Neural cell (in vitro differentiated cells): ENCODE measurements around the gene TMEM107. TPM values are rescaled to one million over a fixed set of nuclear protein-coding genes. Genes with fewer than 3 reads are reported as not detected.
A peak's percentile ranks its signal among the peaks of the same experiment; 100 is the strongest.

Experiments
- H2AFZ ChIP-seq: fragments of 200-600, 300-800 bp; sonication (generic), shearing (Covaris generic); 2 replicates; pipeline ENCODE4 v1.6.0; 2014; ENCODE audit warnings: low read depth, mild to moderate bottlenecking, antibody characterized with exemption, low read length, moderate library complexity
- H3F3A ChIP-seq: fragments of 200-600 bp; shearing (Covaris generic); 2 replicates; pipeline ENCODE4 v1.6.1; 2016; ENCODE audit warnings: mild to moderate bottlenecking, moderate library complexity, mixed read lengths, antibody characterized with exemption, low read length; ENCODE audit not compliant: insufficient read depth, poor library complexity, severe bottlenecking
- H3K27ac ChIP-seq: fragments of 200-600, 300-800 bp; sonication (generic), shearing (Covaris generic); 2 replicates; pipeline ENCODE4 v1.5.1; 2014; ENCODE audit warnings: mild to moderate bottlenecking, low read length, moderate library complexity
- H3K27me3 ChIP-seq: fragments of 300-800, 200-600 bp; sonication (generic), shearing (Covaris generic); 2 replicates; pipeline ENCODE4 v1.6.0; 2014; ENCODE audit warnings: mild to moderate bottlenecking, low read depth, low read length, moderate library complexity; ENCODE audit not compliant: insufficient read depth
- H3K36me3 ChIP-seq: fragments of 300-800, 200-600 bp; sonication (generic), shearing (Covaris generic); 2 replicates; pipeline ENCODE4 v1.5.1; 2014; ENCODE audit warnings: mild to moderate bottlenecking, antibody characterized with exemption, low read length, moderate library complexity; ENCODE audit not compliant: insufficient read depth
- H3K4me2 ChIP-seq: fragments of 300-800, 200-600 bp; sonication (generic), shearing (Covaris generic); 2 replicates; pipeline ENCODE4 v1.6.0; 2014; ENCODE audit warnings: mild to moderate bottlenecking, low read length
- H3K4me3 ChIP-seq: fragments of 300-800, 200-600 bp; sonication (generic), shearing (Covaris generic); 2 replicates; pipeline ENCODE4 v1.5.1; 2014; ENCODE audit warnings: mild to moderate bottlenecking, low read length, moderate library complexity
- H3K79me2 ChIP-seq: fragments of 200-600 bp; shearing (Covaris generic); replicated peaks from 2 replicates; pipeline ENCODE4 v1.6.0; 2014; ENCODE audit warnings: mild to moderate bottlenecking, low read length, moderate library complexity; ENCODE audit not compliant: insufficient read depth
- H3K9ac ChIP-seq: fragments of 300-800, 200-600 bp; sonication (generic), shearing (Covaris generic); 2 replicates; pipeline ENCODE4 v1.6.1; 2016; ENCODE audit warnings: mild to moderate bottlenecking, low read length, mixed read lengths
- H3K9me2 ChIP-seq: fragments of 200-600 bp; shearing (Covaris generic); 2 replicates; pipeline ENCODE4 v1.6.1; 2016; ENCODE audit warnings: mild to moderate bottlenecking, low read length, mixed read lengths; ENCODE audit not compliant: insufficient read depth
- H3K9me3 ChIP-seq: fragments of 200-600, 300-800 bp; sonication (generic), shearing (Covaris generic); 2 replicates; pipeline ENCODE4 v1.6.1; 2016; ENCODE audit warnings: mild to moderate bottlenecking, mixed run types, low read length, moderate library complexity, mixed read lengths
- H4K20me1 ChIP-seq: fragments of 200-600 bp; shearing (Covaris generic); 2 replicates; pipeline ENCODE4 v1.6.1; 2016; ENCODE audit warnings: mild to moderate bottlenecking, mixed run types; ENCODE audit not compliant: insufficient read depth
- CTCF ChIP-seq: fragments of 450-650 bp; IDR thresholded peaks from 2 replicates; pipeline ENCODE4 v1.5.1; 2014; ENCODE audit warnings: antibody characterized with exemption, mild to moderate bottlenecking, moderate library complexity; ENCODE audit not compliant: poor library complexity, severe bottlenecking
- EP300 ChIP-seq: fragments of 450-650 bp; conservative IDR thresholded peaks from 2 replicates; pipeline ENCODE4 v1.6.1; 2014; ENCODE audit warnings: antibody characterized with exemption, mild to moderate bottlenecking, moderate library complexity; ENCODE audit not compliant: poor library complexity, severe bottlenecking
- EZH2 ChIP-seq: fragments of 200-600, 300-800 bp; shearing (Covaris generic), sonication (generic); IDR thresholded peaks from 2 replicates; pipeline ENCODE4 v1.6.1; 2014; ENCODE audit warnings: antibody characterized with exemption, low read length, borderline replicate concordance, mild to moderate bottlenecking; ENCODE audit not compliant: insufficient read depth, poor library complexity, severe bottlenecking
- MXI1 ChIP-seq: fragments of 450-650 bp; conservative IDR thresholded peaks from 2 replicates; pipeline ENCODE4 v1.6.1; 2014; ENCODE audit warnings: antibody characterized with exemption, mild to moderate bottlenecking; ENCODE audit not compliant: poor library complexity, severe bottlenecking
- POLR2AphosphoS5 ChIP-seq: IDR thresholded peaks from 2 replicates; pipeline ENCODE4 v1.6.1; 2012
- RAD21 ChIP-seq: fragments of 450-650 bp; conservative IDR thresholded peaks from 2 replicates; pipeline ENCODE4 v1.6.1; 2014; ENCODE audit warnings: antibody characterized with exemption, mild to moderate bottlenecking, moderate library complexity
- SMC3 ChIP-seq: fragments of 450-650 bp; conservative IDR thresholded peaks from 2 replicates; pipeline ENCODE4 v1.6.1; 2014; ENCODE audit warnings: antibody characterized with exemption, mild to moderate bottlenecking, moderate library complexity; ENCODE audit not compliant: poor library complexity
- TAF1 ChIP-seq: IDR thresholded peaks from 2 replicates; pipeline ENCODE4 v1.6.1; 2012; ENCODE audit warnings: low read depth
- polyA plus RNA-seq: library from polyadenylated mRNA; depleted of rRNA; stranded (reverse); fragments of >200 nt; gene quantifications from 2 replicates; pipeline ENCODE4 v1.2.3, GENCODE V29; 2014
- TF ChIP-seq, protein P1 (sequence below): IDR thresholded peaks from 2 replicates; pipeline ENCODE4 v1.6.1; 2012; ENCODE audit warnings: borderline replicate concordance

Gene TMEM107
- polyA plus RNA-seq, 1 donor from 2014 or later, result 31.7 TPM

- H3K4me3 ChIP-seq, result peak overlapping the region; percentile 55
- peak overlapping the region; percentile 95 for H3K27ac ChIP-seq
- no peak overlapping the region for H3K4me2 ChIP-seq
- peaks cover 6% of the 10 kb centered on the region for H3F3A ChIP-seq
- H3K27me3 ChIP-seq, result no peaks in the 10 kb centered on the region
- peaks cover 4% of the 10 kb centered on the region for H3K79me2 ChIP-seq
- no peaks in the 10 kb centered on the region for H3K9me3 ChIP-seq
- H4K20me1 ChIP-seq, result no peaks in the 10 kb centered on the region
- H3K9me2 ChIP-seq, result no peaks in the 10 kb centered on the region
- TF ChIP-seq, protein P1, sequence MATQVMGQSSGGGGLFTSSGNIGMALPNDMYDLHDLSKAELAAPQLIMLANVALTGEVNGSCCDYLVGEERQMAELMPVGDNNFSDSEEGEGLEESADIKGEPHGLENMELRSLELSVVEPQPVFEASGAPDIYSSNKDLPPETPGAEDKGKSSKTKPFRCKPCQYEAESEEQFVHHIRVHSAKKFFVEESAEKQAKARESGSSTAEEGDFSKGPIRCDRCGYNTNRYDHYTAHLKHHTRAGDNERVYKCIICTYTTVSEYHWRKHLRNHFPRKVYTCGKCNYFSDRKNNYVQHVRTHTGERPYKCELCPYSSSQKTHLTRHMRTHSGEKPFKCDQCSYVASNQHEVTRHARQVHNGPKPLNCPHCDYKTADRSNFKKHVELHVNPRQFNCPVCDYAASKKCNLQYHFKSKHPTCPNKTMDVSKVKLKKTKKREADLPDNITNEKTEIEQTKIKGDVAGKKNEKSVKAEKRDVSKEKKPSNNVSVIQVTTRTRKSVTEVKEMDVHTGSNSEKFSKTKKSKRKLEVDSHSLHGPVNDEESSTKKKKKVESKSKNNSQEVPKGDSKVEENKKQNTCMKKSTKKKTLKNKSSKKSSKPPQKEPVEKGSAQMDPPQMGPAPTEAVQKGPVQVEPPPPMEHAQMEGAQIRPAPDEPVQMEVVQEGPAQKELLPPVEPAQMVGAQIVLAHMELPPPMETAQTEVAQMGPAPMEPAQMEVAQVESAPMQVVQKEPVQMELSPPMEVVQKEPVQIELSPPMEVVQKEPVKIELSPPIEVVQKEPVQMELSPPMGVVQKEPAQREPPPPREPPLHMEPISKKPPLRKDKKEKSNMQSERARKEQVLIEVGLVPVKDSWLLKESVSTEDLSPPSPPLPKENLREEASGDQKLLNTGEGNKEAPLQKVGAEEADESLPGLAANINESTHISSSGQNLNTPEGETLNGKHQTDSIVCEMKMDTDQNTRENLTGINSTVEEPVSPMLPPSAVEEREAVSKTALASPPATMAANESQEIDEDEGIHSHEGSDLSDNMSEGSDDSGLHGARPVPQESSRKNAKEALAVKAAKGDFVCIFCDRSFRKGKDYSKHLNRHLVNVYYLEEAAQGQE, result no peak
- no peak for TF ChIP-seq EZH2
- TF ChIP-seq RAD21, result no peak
- peak; percentile 44 for TF ChIP-seq EP300
- no peak for TF ChIP-seq MXI1
- TF ChIP-seq TAF1, result peak; percentile 31
- no peak for TF ChIP-seq SMC3
- no peak for TF ChIP-seq CTCF
- TF ChIP-seq POLR2AphosphoS5, result peak; percentile 68
- no peak overlapping the region for H2AFZ ChIP-seq
- H3K36me3 ChIP-seq, result no peaks in the 10 kb centered on the region
- peak overlapping the region; percentile 95 for H3K9ac ChIP-seq
Measured at GRCh38 chr17:8153957-8154607, 22.1 kb downstream of the TMEM107 start.

GRCh38 chr17:8153525-8153956, 22.6 kb downstream of the TMEM107 start:
- H3F3A ChIP-seq, result peaks cover 6% of the 10 kb centered on the region
- peak overlapping the region; percentile 55 for H3K4me3 ChIP-seq
- H3K9ac ChIP-seq, result peak overlapping the region; percentile 95
- peaks cover 3% of the 10 kb centered on the region for H3K79me2 ChIP-seq
- no peaks in the 10 kb centered on the region for H3K9me3 ChIP-seq
- H4K20me1 ChIP-seq, result no peaks in the 10 kb centered on the region
- H3K27ac ChIP-seq, result peak overlapping the region; percentile 95
- no peak overlapping the region for H3K4me2 ChIP-seq
- TF ChIP-seq MXI1 (no peak), EZH2 (no peak), EP300 (no peak)
- no peaks in the 10 kb centered on the region for H3K36me3 ChIP-seq
- H3K9me2 ChIP-seq, result no peaks in the 10 kb centered on the region
- no peak overlapping the region for H2AFZ ChIP-seq
- H3K27me3 ChIP-seq, result no peaks in the 10 kb centered on the region
